RKO (cell line): ENCODE results near the gene INTS2.
"Not testable (repeated sequence)": the region's sequence is repeated elsewhere in the genome, so short reads cannot be mapped to it uniquely, and the experiment has no call there.

Experiments used
- DNase-seq: peaks from one replicate; pipeline ENCODE4 v3.0.0-alpha.2; 2016; ENCODE audit warnings: low spot score

The INTS2 gene, protein sequence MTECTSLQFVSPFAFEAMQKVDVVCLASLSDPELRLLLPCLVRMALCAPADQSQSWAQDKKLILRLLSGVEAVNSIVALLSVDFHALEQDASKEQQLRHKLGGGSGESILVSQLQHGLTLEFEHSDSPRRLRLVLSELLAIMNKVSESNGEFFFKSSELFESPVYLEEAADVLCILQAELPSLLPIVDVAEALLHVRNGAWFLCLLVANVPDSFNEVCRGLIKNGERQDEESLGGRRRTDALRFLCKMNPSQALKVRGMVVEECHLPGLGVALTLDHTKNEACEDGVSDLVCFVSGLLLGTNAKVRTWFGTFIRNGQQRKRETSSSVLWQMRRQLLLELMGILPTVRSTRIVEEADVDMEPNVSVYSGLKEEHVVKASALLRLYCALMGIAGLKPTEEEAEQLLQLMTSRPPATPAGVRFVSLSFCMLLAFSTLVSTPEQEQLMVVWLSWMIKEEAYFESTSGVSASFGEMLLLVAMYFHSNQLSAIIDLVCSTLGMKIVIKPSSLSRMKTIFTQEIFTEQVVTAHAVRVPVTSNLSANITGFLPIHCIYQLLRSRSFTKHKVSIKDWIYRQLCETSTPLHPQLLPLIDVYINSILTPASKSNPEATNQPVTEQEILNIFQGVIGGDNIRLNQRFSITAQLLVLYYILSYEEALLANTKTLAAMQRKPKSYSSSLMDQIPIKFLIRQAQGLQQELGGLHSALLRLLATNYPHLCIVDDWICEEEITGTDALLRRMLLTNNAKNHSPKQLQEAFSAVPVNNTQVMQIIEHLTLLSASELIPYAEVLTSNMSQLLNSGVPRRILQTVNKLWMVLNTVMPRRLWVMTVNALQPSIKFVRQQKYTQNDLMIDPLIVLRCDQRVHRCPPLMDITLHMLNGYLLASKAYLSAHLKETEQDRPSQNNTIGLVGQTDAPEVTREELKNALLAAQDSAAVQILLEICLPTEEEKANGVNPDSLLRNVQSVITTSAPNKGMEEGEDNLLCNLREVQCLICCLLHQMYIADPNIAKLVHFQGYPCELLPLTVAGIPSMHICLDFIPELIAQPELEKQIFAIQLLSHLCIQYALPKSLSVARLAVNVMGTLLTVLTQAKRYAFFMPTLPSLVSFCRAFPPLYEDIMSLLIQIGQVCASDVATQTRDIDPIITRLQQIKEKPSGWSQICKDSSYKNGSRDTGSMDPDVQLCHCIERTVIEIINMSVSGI

DNA sequence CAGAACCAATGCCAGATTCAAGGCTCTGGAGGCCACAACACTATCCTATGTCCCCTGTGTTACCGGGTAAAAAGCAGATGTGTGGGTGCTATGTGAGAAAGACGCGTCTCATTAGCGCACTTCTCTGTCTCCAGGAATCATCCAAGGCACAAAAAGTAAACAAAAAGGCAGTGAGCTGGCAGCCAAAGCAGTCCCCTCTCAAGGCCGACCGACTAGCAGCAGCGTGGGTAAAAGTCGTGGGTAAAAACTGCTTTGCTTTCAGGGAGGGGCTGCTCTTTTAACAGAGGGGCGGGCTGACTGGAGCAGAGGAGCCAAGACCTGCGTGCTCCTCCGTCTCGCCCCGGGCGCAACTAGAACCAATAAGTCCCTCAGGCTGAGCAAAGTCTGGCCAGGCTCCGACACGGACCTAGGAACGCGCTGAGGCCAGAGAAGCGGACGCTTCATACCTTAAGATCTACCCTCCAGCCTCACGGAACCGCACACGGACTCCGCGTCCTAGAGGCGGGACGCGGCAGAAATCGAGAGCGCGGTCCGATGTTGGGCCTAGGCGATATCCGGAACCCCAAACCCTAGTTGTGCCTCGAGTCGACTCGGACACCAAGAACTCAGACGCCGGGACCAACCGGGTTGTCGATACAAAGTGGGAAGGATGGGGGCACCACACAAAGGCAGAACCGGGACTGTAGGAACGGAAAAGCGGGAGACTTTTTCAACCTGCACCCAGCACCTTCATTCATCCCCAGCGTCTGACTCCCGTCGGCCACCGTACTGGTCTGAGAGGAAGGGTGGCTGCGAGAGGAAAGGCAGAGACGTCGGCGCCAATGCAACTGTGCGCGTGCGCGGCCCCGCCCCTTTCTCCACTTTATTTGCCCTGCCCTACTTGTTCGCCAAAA lies at the start of gene INTS2:
Gene INTS2 (minus strand): TSS at position 775 of the 893 bp plus-strand sequence. CDS start 1,338 bp downstream, outside the sequence.
- peak; percentile 94 for DNase-seq

- no peak for DNase-seq
Observed at GRCh38 chr17:61974115-61974514, 46.3 kb upstream of the INTS2 start.

- DNase-seq: no peak
Observed at GRCh38 chr17:61972311-61972710, 44.5 kb upstream of the INTS2 start.

DNA sequence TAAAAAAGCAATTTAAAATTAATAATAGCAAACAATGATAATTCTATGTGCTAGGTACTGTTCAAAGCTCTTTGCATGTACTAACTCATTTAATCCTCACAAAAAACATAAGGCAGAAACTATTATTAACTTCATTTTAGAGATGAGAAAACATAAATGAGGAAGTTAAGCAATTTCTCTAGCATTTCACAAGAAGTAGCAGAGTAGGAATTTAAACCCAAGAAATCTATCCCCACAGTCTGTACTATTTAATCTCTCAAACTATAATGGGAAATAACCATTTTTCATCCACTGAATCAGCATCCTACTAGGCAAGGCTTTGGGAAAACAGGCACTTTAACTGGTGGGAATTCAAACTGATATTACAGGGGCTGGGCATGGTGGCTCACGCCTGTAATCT lies 42.2 kb upstream of the INTS2 start:
- DNase-seq: no peak

- no peak for DNase-seq
Observed at GRCh38 chr17:61968757-61969156, 41.0 kb upstream of the INTS2 start.

- DNase-seq: no peak
Observed at GRCh38 chr17:61967729-61968128, 39.9 kb upstream of the INTS2 start.

GRCh38 chr17:61966191-61966590 lies 38.4 kb upstream of the INTS2 start:
- no peak for DNase-seq

DNA sequence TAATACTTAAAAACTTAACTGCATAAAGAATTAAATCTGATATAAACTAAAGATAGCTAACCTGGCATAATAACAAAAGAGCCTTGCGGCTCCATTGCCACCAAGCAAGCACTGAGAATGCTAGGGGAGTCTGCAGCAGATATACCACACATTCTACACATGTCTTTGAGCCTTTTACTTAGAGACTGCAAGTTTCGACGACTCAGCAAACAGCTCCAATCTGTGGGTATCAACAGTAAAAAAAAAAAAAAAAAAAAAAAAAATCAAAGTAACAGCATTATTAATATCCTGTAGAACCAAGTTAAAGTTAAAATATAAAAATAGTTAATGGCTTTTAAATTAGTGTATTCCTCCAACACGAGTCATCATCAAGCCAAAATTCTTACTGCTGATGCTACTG lies 27.8 kb upstream of the INTS2 start:
- DNase-seq: no peak

DNA sequence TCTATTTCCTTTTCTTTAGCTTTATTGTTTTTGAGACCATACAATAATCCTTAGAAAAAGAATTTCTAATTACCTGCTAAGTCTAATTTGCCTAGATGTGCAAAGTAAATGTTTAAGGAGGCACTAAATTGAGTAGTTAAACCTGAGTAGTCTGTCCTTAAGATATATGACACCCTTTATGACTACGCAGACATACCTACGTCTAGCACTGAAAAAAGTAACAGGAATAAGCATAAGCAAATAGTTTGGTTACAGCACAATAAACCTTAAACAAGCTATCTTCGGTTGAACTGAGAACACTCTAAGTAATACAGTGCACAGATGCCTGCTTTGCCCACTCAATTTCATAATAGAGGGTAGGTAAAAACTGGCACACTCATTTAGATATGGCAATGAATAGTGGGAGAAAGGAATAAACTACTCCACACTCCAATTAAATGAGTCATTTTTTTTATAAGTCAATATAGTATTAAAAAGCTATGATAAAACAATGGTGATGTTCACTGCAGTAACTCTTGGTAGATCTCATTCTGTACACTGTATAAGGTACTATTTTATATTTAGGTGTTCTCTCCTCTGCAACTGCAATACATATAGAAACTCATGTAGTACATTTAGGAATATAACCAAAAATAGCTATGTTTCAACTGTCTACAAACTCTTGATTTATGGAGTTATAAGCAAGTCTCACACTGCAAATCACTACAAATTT lies 19.7 kb upstream of the INTS2 start:
- no peak for DNase-seq

DNA sequence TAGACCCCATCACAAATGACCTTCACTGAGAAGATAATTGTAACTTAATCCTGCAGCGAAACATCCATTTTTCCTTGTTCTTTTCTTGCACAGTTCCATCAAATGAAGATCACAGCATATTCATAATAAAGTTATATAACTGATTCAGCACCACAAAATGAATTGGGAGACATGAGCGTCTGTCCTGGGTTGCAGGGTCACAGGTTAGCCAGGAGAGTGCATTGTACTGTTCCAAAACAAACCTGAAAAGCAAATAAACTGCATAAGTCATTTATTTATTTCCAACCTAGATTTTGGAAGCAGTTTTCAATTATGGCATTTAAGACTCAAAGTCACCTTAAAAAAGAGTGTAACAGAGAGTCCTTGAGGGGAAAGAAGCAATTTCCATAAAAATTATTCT lies 18.6 kb upstream of the INTS2 start:
- no peak for DNase-seq

GRCh38 chr17:61943117-61943516 lies 15.3 kb upstream of the INTS2 start:
- no peak for DNase-seq

DNA sequence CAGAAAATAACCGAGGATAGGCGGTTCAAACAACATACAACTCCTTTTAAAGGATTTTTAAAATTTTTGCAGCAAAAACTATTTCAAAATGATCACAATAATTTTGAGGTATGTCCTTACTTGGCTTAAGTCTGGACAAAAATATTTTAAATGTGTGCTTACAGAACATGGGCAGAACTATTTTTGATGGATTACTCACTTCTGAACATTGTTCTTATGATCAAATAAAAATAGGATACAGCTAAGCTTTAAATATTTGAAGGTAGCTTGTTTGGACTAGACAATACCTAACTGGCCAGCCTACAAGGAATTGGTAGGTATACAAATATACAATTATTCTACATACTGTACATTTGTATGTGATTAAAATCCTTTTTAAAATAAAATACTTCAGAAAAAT lies 14.3 kb upstream of the INTS2 start:
- no peak for DNase-seq

GRCh38 chr17:61928101-61928436 lies 287 bp upstream of the INTS2 start:
- DNase-seq: no peak

- no peak for DNase-seq
Observed at GRCh38 chr17:61926826-61927207, 965 bp downstream of the INTS2 start.

DNA sequence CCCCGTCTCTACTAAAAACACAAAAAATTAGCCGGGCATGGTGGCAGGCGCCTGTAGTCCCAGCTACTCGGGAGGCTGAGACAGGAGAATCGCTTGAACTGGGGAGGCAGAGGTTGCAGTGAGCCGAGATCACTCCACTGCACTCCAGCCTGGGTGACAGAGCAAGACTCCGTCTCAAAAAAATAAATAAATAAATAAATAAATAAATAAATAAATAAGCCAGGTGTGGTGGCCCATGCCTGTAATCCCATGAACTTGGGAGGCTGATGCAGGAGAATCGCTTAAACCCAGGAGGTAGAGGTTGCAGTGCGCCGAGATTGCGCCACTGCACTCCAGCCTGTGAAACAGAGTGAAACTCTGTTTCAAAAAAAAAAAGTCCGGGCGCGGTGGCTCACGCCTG lies 12.6 kb downstream of the INTS2 start:
- DNase-seq: not testable (repeated sequence)

GRCh38 chr17:61908292-61909037 lies 19.3 kb downstream of the INTS2 start:
- DNase-seq: no peak

GRCh38 chr17:61907361-61907760 lies 20.4 kb downstream of the INTS2 start:
- no peak for DNase-seq

- DNase-seq: no peak
Observed at GRCh38 chr17:61904094-61904710, 23.6 kb downstream of the INTS2 start.

DNA sequence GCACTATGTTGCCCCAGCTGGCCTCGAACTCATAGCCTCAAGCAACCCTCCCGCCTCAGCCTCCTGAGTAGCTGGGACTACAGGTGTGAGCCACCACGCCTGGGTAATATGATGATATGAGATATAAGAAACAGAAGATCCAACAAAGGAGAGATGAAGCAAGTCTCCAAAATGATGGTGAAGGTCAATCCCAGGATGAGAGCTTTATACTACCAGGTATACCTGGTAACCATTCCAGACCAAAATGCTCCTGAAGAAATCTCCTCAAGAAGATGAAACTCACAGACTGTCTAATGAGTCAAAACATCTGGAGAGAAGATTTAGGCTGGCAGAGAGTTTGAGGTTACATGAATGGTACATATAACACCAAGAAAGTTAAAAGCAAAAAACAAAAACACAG lies 24.5 kb downstream of the INTS2 start:
- no peak for DNase-seq
